ENCODE data around the gene CLDN1. TPM values are rescaled to one million over a fixed set of nuclear protein-coding genes. Genes with fewer than 3 reads are reported as not detected.

Gene CLDN1
- total and polyA plus RNA-seq, 2 of the 13 experiments (the other 11 are each of a cell fraction or from before 2014, with no cell fraction given), result 42.7 to 51.6 TPM

DNA sequence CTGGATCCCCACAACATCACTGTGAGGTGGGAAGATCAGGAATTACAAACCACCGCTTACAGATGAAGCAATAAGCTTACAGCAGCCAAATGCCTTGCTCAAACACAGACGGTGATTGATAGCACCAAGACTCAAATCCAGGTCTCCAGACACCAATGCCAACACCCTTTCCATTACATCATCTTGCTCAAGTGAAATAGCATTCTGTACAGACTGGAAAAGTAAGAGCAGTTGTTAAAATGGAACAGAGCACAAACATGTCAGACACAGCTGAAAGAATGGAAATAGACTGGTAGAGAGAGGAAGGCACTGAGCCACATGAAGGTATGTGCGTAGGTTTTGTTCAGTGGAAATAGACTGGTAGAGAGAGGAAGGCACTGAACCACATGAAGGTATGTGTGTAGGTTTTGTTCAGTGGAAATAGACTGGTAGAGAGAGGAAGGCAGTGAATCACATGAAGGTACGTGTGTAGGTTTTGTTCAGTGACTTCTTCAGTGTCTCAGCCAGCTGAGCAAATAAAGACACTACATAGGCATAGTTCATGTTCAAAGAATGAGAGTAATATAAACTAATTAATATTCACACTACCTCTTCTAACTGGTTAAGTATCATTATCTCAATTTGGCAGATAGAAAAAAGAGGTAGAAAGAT lies 15.6 kb downstream of the CLDN1 start (continued):
- peak; percentile 45; the same call in 1 of the 2 replicates for TF ChIP-seq ZBTB34 (CRISPR knock-in tag; IDR thresholded peaks at IDR 0.05)
- 0 out of 2 replicates have a peak, but pooled peaks have one; percentile 10 for TF ChIP-seq POLR2AphosphoS5 (IDR thresholded peaks at IDR 0.05; ENCODE audit: low read depth, low read length)
- no peak for TF ChIP-seq ZNF234 (CRISPR knock-in tag; conservative IDR thresholded peaks at IDR 0.05)
- 0 out of 2 replicates have a peak, but pooled peaks have one; percentile 6 for TF ChIP-seq ZNF792 (CRISPR knock-in tag; IDR thresholded peaks at IDR 0.05)
- no peak for TF ChIP-seq ZSCAN25 (CRISPR knock-in tag; IDR thresholded peaks at IDR 0.05)

- DNase-seq (ENCODE audit: low spot score) (no peak), ATAC-seq (no peak), FAIRE-seq (no peak)
- BruUV-seq (replicated peaks), result TSS peak; percentile 35
- H3K79me2 ChIP-seq (ENCODE audit: insufficient read depth, low read length), result peaks cover 19% of the 10 kb centered on the region
- H3K4me1 ChIP-seq (ENCODE audit: insufficient read depth, low read length), result peaks cover 68% of the 10 kb centered on the region
- ChIA-PET POLR2A (interaction anchor here (0.8 to 2.6 kb wide), 5 partner anchors 13 to 207 kb away, joined by 3 to 54 read pairs (median 6); partner anchors contain the start of gene CLDN1), CTCF (ENCODE audit: low intra/inter-chr PET ratio, low total read pairs) (no interaction called here)
- intact Hi-C loops (cut with micrococcal nuclease; ENCODE audit: unreplicated experiment), result no loop called here
- H3K27ac ChIP-seq (ENCODE audit: extremely low read length, insufficient read depth, low read length), result peak overlapping the region; percentile 80
- no peak for TF ChIP-seq NCOA2 (CRISPR knock-in tag; IDR thresholded peaks at IDR 0.05)
- no peak for TF ChIP-seq RELA (CRISPR knock-in tag; IDR thresholded peaks at IDR 0.05)
- TF ChIP-seq HDAC2 (CRISPR knock-in tag; IDR thresholded peaks at IDR 0.05), result no peak
- TF ChIP-seq JDP2 (CRISPR knock-in tag; IDR thresholded peaks at IDR 0.05; ENCODE audit: borderline replicate concordance), result no peak
- no peak for TF ChIP-seq SNAPC4 (CRISPR knock-in tag; IDR thresholded peaks at IDR 0.05)
- no peak overlapping the region for H2AFZ ChIP-seq (ENCODE audit: low read length)
- WGBS (ENCODE audit: low lambda C conversion rate), result 69% methylated on average over 3 of the region's 3 CpGs
- no peaks in the 10 kb centered on the region for H4K20me1 ChIP-seq (ENCODE audit: insufficient read depth, low read length)
- no peak overlapping the region for H3K4me2 ChIP-seq (ENCODE audit: low read depth, low read length)
- no peaks in the 10 kb centered on the region for H3K9me3 ChIP-seq (ENCODE audit: low read length)
- H3K9ac ChIP-seq (ENCODE audit: insufficient read depth, low read depth, low read length), result no peak overlapping the region
- H3K27me3 ChIP-seq (ENCODE audit: control insufficient read depth in 1 of 2, insufficient read depth in 2 of 2, low read length in 2 of 2), result no peaks in the 10 kb centered on the region
- in situ Hi-C loops (cut with HindIII; ENCODE audit: extremely low pct_ligation_motif_present, low pct_unique_long_range_greater_than_20kb), result no loop called here
- H3K4me3 ChIP-seq (replicated peaks in 1 of 3; ENCODE audit: insufficient read depth in 1 of 3, low read depth in 2 of 3, low read length in 3 of 3), result no peak overlapping the region
- peaks cover 3 to 19% of the 10 kb centered on the region in 2 experiments; a peak in 3 of 5 replicates for H3K36me3 ChIP-seq (replicated peaks in 1 of 2; ENCODE audit: control insufficient read depth in 1 of 2, insufficient read depth in 2 of 2, low read length in 2 of 2)
These were observed 16.2 kb downstream of the CLDN1 start for GRCh38 chr3:190306026-190306425.
